ENCODE results near the gene NCAPD3. TPM values are rescaled to one million over a fixed set of nuclear protein-coding genes. Genes with fewer than 3 reads are reported as not detected.

The NCAPD3 gene
- total RNA-seq, 3 donors from 2014 or later (not counting 1 experiment from before 2014, with no cell fraction given): 27.6 to 33.6 (median 31.2) TPM

- DNase-seq (no peak), ATAC-seq (no peak)
- Histone ChIP-seq H3K4me1 (ENCODE audit: control insufficient read depth, insufficient read depth, low read length) (no peaks in the 10 kb centered on the region), H3K27ac (ENCODE audit: low read length) (no peak overlapping the region), H3K27me3 (ENCODE audit: control insufficient read depth, insufficient read depth, low read length) (no peaks in the 10 kb centered on the region), H3K9me3 (ENCODE audit: control insufficient read depth, insufficient read depth, low read length) (no peaks in the 10 kb centered on the region), H3K4me3 (ENCODE audit: low read length) (no peak overlapping the region), H3K36me3 (ENCODE audit: control insufficient read depth, insufficient read depth, low read length) (no peaks in the 10 kb centered on the region)
- Mint-ChIP-seq H3K4me1 (peaks cover 6 to 19% of the 10 kb centered on the region in 2 donors), H3K36me3 (no peaks in the 10 kb centered on the region), H3K27ac (no peak overlapping the region), H3K27me3 (ENCODE audit: low read depth in 2 of 2) (peaks cover 5 to 7% of the 10 kb centered on the region in 2 donors), H3K9me3 (no peaks in the 10 kb centered on the region), H3K4me3 (no peak overlapping the region)
- TF ChIP-seq CTCF (IDR thresholded peaks at IDR 0.05): no peak
- WGBS (ENCODE audit: insufficient coverage): 73% methylated on average over 12 of the region's 12 CpGs
- intact Hi-C loops (cut with micrococcal nuclease): loop anchor here (2.0 kb wide), 2 partner anchors 89 to 213 kb away; no protein-coding TSS in a partner anchor
These were observed 84.4 kb downstream of the NCAPD3 start for GRCh38 chr11:134139303-134139872.

- H3K36me3 ChIP-seq (ENCODE audit: control insufficient read depth, insufficient read depth, low read length): no peaks in the 10 kb centered on the region
- intact Hi-C loops (cut with micrococcal nuclease): loop anchor here (2.0 kb wide), 2 partner anchors 88 to 212 kb away; no protein-coding TSS in a partner anchor
- Mint-ChIP-seq H3K27me3 (ENCODE audit: low read depth in 2 of 2) (peaks cover 12 to 13% of the 10 kb centered on the region in 2 donors), H3K9me3 (peaks cover 0 to 3% of the 10 kb centered on the region in 2 donors), H3K4me1 (peaks cover 0 to 8% of the 10 kb centered on the region in 2 donors), H3K4me3 (no peak overlapping the region), H3K27ac (no peak overlapping the region), H3K36me3 (no peaks in the 10 kb centered on the region)
- ATAC-seq (no peak), DNase-seq (no peak)
- H3K4me3 ChIP-seq (ENCODE audit: low read length): no peak overlapping the region
- H3K9me3 ChIP-seq (ENCODE audit: control insufficient read depth, insufficient read depth, low read length): no peaks in the 10 kb centered on the region
- WGBS (ENCODE audit: insufficient coverage): 94% methylated on average over 8 of the region's 9 CpGs
- H3K27me3 ChIP-seq (ENCODE audit: control insufficient read depth, insufficient read depth, low read length): no peaks in the 10 kb centered on the region
- H3K4me1 ChIP-seq (ENCODE audit: control insufficient read depth, insufficient read depth, low read length): no peaks in the 10 kb centered on the region
- no peak overlapping the region for H3K27ac ChIP-seq (ENCODE audit: low read length)
- TF ChIP-seq CTCF (IDR thresholded peaks at IDR 0.05): no peak
These were observed 85.4 kb downstream of the NCAPD3 start for GRCh38 chr11:134138376-134138775.

- Histone ChIP-seq H3K4me1 (ENCODE audit: control insufficient read depth, insufficient read depth, low read length) (no peaks in the 10 kb centered on the region), H3K4me3 (ENCODE audit: low read length) (no peak overlapping the region), H3K9me3 (ENCODE audit: control insufficient read depth, insufficient read depth, low read length) (no peaks in the 10 kb centered on the region), H3K27me3 (ENCODE audit: control insufficient read depth, insufficient read depth, low read length) (no peaks in the 10 kb centered on the region), H3K27ac (ENCODE audit: low read length) (no peak overlapping the region), H3K36me3 (ENCODE audit: control insufficient read depth, insufficient read depth, low read length) (no peaks in the 10 kb centered on the region)
- Mint-ChIP-seq H3K36me3 (peaks cover 15% of the 10 kb centered on the region), H3K27ac (no peak overlapping the region), H3K27me3 (ENCODE audit: low read depth in 2 of 2) (peaks cover 8 to 19% of the 10 kb centered on the region in 2 donors), H3K9me3 (peaks cover 7 to 16% of the 10 kb centered on the region in 2 donors), H3K4me3 (no peak overlapping the region), H3K4me1 (peaks cover 0 to 2% of the 10 kb centered on the region in 2 donors)
- no peak for TF ChIP-seq CTCF (IDR thresholded peaks at IDR 0.05)
- DNase-seq (no peak), ATAC-seq (no peak)
- no CpG with 5 or more reads among the region's 1 CpG for WGBS (ENCODE audit: insufficient coverage)
- intact Hi-C loops (cut with micrococcal nuclease): no loop called here
These were observed 89.6 kb downstream of the NCAPD3 start for GRCh38 chr11:134134167-134134566.

- H3K9me3 Mint-ChIP-seq: peaks cover 7 to 16% of the 10 kb centered on the region in 2 donors
- Histone ChIP-seq H3K4me3 (ENCODE audit: low read length) (no peak overlapping the region), H3K27ac (ENCODE audit: low read length) (no peak overlapping the region), H3K36me3 (ENCODE audit: control insufficient read depth, insufficient read depth, low read length) (no peaks in the 10 kb centered on the region), H3K9me3 (ENCODE audit: control insufficient read depth, insufficient read depth, low read length) (no peaks in the 10 kb centered on the region), H3K4me1 (ENCODE audit: control insufficient read depth, insufficient read depth, low read length) (no peaks in the 10 kb centered on the region), H3K27me3 (ENCODE audit: control insufficient read depth, insufficient read depth, low read length) (no peaks in the 10 kb centered on the region)
- peaks cover 10 to 16% of the 10 kb centered on the region in 2 donors for H3K27me3 Mint-ChIP-seq (ENCODE audit: low read depth in 2 of 2)
- no peaks in the 10 kb centered on the region for H3K4me1 Mint-ChIP-seq
- peaks cover 15% of the 10 kb centered on the region for H3K36me3 Mint-ChIP-seq
- intact Hi-C loops (cut with micrococcal nuclease): no loop called here
- ATAC-seq (no peak), DNase-seq (no peak)
- no peak overlapping the region for H3K4me3 Mint-ChIP-seq
- H3K27ac Mint-ChIP-seq: no peak overlapping the region
- TF ChIP-seq CTCF (IDR thresholded peaks at IDR 0.05): no peak
These were observed 91.0 kb downstream of the NCAPD3 start for GRCh38 chr11:134132808-134133207.
